ENCODE measurements around the gene VTA1. TPM values are rescaled to one million over a fixed set of nuclear protein-coding genes. Genes with fewer than 3 reads are reported as not detected.

Gene VTA1
- total and polyA plus RNA-seq, 4 donors = 17.3 to 33.2 (median 28.3) TPM

DNA sequence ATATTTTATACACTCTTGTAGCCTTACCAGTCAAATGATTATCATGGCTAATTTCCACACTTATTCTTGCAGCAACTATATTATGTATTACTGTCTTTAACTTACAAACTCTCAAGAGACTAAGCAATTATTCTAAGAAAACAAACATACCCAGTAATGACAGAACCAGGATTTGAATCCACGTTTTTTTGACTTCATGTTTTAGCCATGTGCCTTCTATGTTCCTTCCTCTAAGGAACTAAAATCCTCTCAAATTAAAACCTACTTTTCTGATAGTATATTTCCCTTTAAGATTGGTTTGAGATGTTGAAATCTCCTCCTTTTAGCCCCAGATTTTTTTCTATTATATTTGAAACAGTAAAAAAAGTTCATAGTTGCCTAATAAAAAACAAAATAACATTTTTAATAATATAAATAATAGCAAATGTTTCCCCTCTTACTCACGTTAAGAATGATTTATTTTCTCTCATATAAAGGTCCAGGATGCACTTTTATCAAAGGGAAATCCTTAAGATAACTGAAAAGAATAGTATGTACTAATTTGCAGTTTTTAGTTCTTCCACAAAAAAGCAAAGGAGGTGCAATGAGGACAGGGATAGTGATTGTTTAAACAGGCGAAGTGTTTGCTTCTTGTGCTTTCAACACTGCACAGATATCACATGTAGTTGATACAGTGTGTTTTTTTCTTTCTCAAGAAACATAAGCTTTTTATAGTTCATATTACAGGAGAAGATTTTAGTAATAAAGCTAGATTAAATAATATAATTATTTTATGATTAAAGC, 54.0 kb downstream of the VTA1 start:
- Histone ChIP-seq H3K9ac (ENCODE audit: low read depth in 1 of 2, low read length in 2 of 2) (peak overlapping the region in 1 of 2 donors; percentile 5), H3K9me3 (ENCODE audit: control insufficient read depth in 4 of 4, low read length in 3 of 4) (no peaks in the 10 kb centered on the region), H3K4me1 (ENCODE audit: control insufficient read depth in 4 of 4, insufficient read depth in 4 of 4, low read length in 3 of 4) (no peaks in the 10 kb centered on the region), H3K4me3 (ENCODE audit: low read depth in 1 of 3, low read length in 3 of 3) (no peak overlapping the region), H3K27ac (ENCODE audit: low read depth in 1 of 2, low read length in 2 of 2) (no peak overlapping the region), H3K36me3 (ENCODE audit: control insufficient read depth in 4 of 4, insufficient read depth in 3 of 4, low read depth in 1 of 4, low read length in 3 of 4) (peaks cover 2 to 20% (median 9%) of the 10 kb centered on the region in 4 donors), H3K27me3 (ENCODE audit: control insufficient read depth in 4 of 4, insufficient read depth in 4 of 4, low read length in 3 of 4) (no peaks in the 10 kb centered on the region)
- no peak for DNase-seq (ENCODE audit: low spot score)
- peak in 1 of 2 donors; percentile 6 for TF ChIP-seq RAD21 (IDR thresholded peaks at IDR 0.05)
- TF ChIP-seq ZBTB33 (IDR thresholded peaks at IDR 0.05) = no peak
- TF ChIP-seq ATF3 (IDR thresholded peaks at IDR 0.05) = no peak
- TF ChIP-seq HNF4A (conservative IDR thresholded peaks at IDR 0.05) = no peak
- TF ChIP-seq FOXA1 (IDR thresholded peaks at IDR 0.05) = no peak
- WGBS = 63% methylated on average over 3 of the region's 3 CpGs

- Histone ChIP-seq H3K36me3 (ENCODE audit: control insufficient read depth in 4 of 4, insufficient read depth in 3 of 4, low read depth in 1 of 4, low read length in 3 of 4) (peaks cover 3 to 15% (median 9%) of the 10 kb centered on the region in 4 donors), H3K27me3 (ENCODE audit: control insufficient read depth in 4 of 4, insufficient read depth in 4 of 4, low read length in 3 of 4) (no peaks in the 10 kb centered on the region), H3K9me3 (ENCODE audit: control insufficient read depth in 4 of 4, low read length in 3 of 4) (no peaks in the 10 kb centered on the region), H3K9ac (ENCODE audit: low read depth in 1 of 2, low read length in 2 of 2) (no peak overlapping the region), H3K4me3 (ENCODE audit: low read depth in 1 of 3, low read length in 3 of 3) (no peak overlapping the region), H3K4me1 (ENCODE audit: control insufficient read depth in 4 of 4, insufficient read depth in 4 of 4, low read length in 3 of 4) (no peaks in the 10 kb centered on the region), H3K27ac (ENCODE audit: low read depth in 1 of 2, low read length in 2 of 2) (no peak overlapping the region)
- 51% methylated on average over 4 of the region's 4 CpGs for WGBS
- TF ChIP-seq, protein P1, sequence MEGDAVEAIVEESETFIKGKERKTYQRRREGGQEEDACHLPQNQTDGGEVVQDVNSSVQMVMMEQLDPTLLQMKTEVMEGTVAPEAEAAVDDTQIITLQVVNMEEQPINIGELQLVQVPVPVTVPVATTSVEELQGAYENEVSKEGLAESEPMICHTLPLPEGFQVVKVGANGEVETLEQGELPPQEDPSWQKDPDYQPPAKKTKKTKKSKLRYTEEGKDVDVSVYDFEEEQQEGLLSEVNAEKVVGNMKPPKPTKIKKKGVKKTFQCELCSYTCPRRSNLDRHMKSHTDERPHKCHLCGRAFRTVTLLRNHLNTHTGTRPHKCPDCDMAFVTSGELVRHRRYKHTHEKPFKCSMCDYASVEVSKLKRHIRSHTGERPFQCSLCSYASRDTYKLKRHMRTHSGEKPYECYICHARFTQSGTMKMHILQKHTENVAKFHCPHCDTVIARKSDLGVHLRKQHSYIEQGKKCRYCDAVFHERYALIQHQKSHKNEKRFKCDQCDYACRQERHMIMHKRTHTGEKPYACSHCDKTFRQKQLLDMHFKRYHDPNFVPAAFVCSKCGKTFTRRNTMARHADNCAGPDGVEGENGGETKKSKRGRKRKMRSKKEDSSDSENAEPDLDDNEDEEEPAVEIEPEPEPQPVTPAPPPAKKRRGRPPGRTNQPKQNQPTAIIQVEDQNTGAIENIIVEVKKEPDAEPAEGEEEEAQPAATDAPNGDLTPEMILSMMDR (IDR thresholded peaks at IDR 0.05; ENCODE audit: low read depth, low read length, missing input control) = peak; percentile 93
- TF ChIP-seq RAD21 (IDR thresholded peaks at IDR 0.05) (peak; percentile 98 to 99), NR2F2 (IDR thresholded peaks at IDR 0.05) (no peak)
- peak; percentile 52 for DNase-seq (ENCODE audit: low spot score)
Observed at GRCh38 chr6:142207265-142207877, 60.3 kb downstream of the VTA1 start.

DNA sequence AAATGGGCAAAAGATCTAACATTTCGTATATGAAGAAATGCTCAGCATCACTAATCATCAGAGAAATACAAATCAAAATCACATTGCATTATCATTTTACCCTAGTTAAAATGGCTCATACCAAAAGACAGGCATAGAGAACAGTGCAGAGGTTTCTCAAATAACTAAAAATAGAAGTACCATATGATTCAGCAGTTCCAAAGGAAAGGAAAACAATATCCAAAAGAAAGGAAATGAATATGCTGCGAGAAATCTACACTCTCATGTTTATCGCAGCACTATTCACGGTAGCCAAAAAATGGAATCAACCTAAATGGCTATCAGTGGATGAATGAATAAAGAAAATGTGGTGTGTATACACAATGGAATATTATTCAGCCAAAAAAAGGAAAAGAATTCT, 63.5 kb downstream of the VTA1 start:
- no peak for DNase-seq (ENCODE audit: low spot score)
- H3K36me3 ChIP-seq (ENCODE audit: control insufficient read depth in 4 of 4, insufficient read depth in 3 of 4, low read depth in 1 of 4, low read length in 3 of 4) = peaks cover 5 to 23% (median 20%) of the 10 kb centered on the region in 4 donors
- no peaks in the 10 kb centered on the region for H3K4me1 ChIP-seq (ENCODE audit: control insufficient read depth in 4 of 4, insufficient read depth in 4 of 4, low read length in 3 of 4)
- no peak overlapping the region for H3K27ac ChIP-seq (ENCODE audit: low read depth in 1 of 2, low read length in 2 of 2)
- H3K9me3 ChIP-seq (ENCODE audit: control insufficient read depth in 4 of 4, low read length in 3 of 4) = no peaks in the 10 kb centered on the region
- H3K27me3 ChIP-seq (ENCODE audit: control insufficient read depth in 4 of 4, insufficient read depth in 4 of 4, low read length in 3 of 4) = no peaks in the 10 kb centered on the region
- no peak overlapping the region for H3K9ac ChIP-seq (ENCODE audit: low read depth in 1 of 2, low read length in 2 of 2)
- WGBS = 89% methylated on average over 4 of the region's 4 CpGs
- TF ChIP-seq JUND (IDR thresholded peaks at IDR 0.05) = no peak
- no peak for TF ChIP-seq HNF4G (IDR thresholded peaks at IDR 0.05)
- TF ChIP-seq HNF4A (conservative IDR thresholded peaks at IDR 0.05) = no peak
- no peak for TF ChIP-seq RXRA (IDR thresholded peaks at IDR 0.05)
- H3K4me3 ChIP-seq (ENCODE audit: low read depth in 1 of 3, low read length in 3 of 3) = no peak overlapping the region
